Right atrium auricular region (tissue), 2 donors: Measurements from ENCODE around the gene DNAJA4. TPM values are rescaled to one million over a fixed set of nuclear protein-coding genes. Genes with fewer than 3 reads are reported as not detected.

Experiments
- DNase-seq: peaks from one replicate; pipeline ENCODE4 v3.0.0-alpha.2; 2019; ENCODE audit warnings: low spot score
- H3K27ac ChIP-seq, 2 donors: fragments of 200-600 bp; sonication (generic); 1 replicate in 1 of 2; 2 replicates in 1 of 2; pipeline ENCODE4 v1.5.1; 2016 to 2019
- H3K27me3 ChIP-seq, 2 donors: fragments of 200-600 bp; sonication (generic); one replicate each; pipeline versions ENCODE4 v1.5.1 to v1.6.0; 2017 to 2019
- H3K36me3 ChIP-seq: fragments of 200-600 bp; sonication (generic); one replicate; pipeline ENCODE4 v1.5.1; 2016
- H3K4me1 ChIP-seq, 2 donors: fragments of 200-600 bp; sonication (generic); one replicate each; pipeline versions ENCODE4 v1.5.1 to v1.6.0; 2017 to 2019
- H3K4me3 ChIP-seq, 2 donors: fragments of 200-600 bp; sonication (generic); 1 replicate in 1 of 2; 2 replicates in 1 of 2; pipeline ENCODE4 v1.5.1; 2017 to 2019; ENCODE audit warnings: mild to moderate bottlenecking in 1 of 2, moderate library complexity in 1 of 2
- H3K9me3 ChIP-seq, 2 donors: fragments of 200-600 bp; sonication (generic); one replicate each; pipeline ENCODE4 v1.5.1; 2019
- CTCF ChIP-seq, 2 donors: fragments of 200-600 bp; sonication (generic); IDR thresholded peaks; one replicate each; pipeline ENCODE4 v1.5.1; 2019; ENCODE audit warnings: antibody characterized with exemption in 2 of 2
- total RNA-seq, 2 donors: library from RNA; depleted of rRNA; stranded (reverse); fragments of >200 nt; gene quantifications; one replicate each; pipeline ENCODE4 v1.1.0, GENCODE V29; 2016

The DNAJA4 gene
- total RNA-seq, 2 donors from 2014 or later, result 70.0 to 78.0 TPM

GRCh38 chr15:78321041-78321570 is 56.7 kb downstream of the DNAJA4 start:
- Histone ChIP-seq H3K36me3 (no peaks in the 10 kb centered on the region), H3K4me1 (no peaks in the 10 kb centered on the region), H3K27me3 (no peaks in the 10 kb centered on the region), H3K9me3 (no peaks in the 10 kb centered on the region), H3K27ac (no peak overlapping the region), H3K4me3 (no peak overlapping the region)
- no peak for TF ChIP-seq CTCF (IDR thresholded peaks at IDR 0.05)
- DNase-seq, result no peak

GRCh38 chr15:78321786-78322185 is 57.4 kb downstream of the DNAJA4 start:
- no peak for TF ChIP-seq CTCF (IDR thresholded peaks at IDR 0.05)
- no peak for DNase-seq
- Histone ChIP-seq H3K27me3 (no peaks in the 10 kb centered on the region), H3K27ac (no peak overlapping the region), H3K4me3 (no peak overlapping the region), H3K9me3 (no peaks in the 10 kb centered on the region), H3K36me3 (no peaks in the 10 kb centered on the region), H3K4me1 (no peaks in the 10 kb centered on the region)

- DNase-seq, result no peak
- H3K27ac ChIP-seq, result no peak overlapping the region
- no peak for TF ChIP-seq CTCF (IDR thresholded peaks at IDR 0.05)
- no peak overlapping the region for H3K4me3 ChIP-seq
- H3K27me3 ChIP-seq, result no peaks in the 10 kb centered on the region
- H3K4me1 ChIP-seq, result no peaks in the 10 kb centered on the region
- H3K36me3 ChIP-seq, result no peaks in the 10 kb centered on the region
- no peaks in the 10 kb centered on the region for H3K9me3 ChIP-seq
Measured at GRCh38 chr15:78322243-78322642, 57.9 kb downstream of the DNAJA4 start.

- Histone ChIP-seq H3K4me3 (no peak overlapping the region), H3K36me3 (no peaks in the 10 kb centered on the region), H3K9me3 (no peaks in the 10 kb centered on the region), H3K4me1 (no peaks in the 10 kb centered on the region), H3K27ac (no peak overlapping the region), H3K27me3 (no peaks in the 10 kb centered on the region)
- DNase-seq, result no peak
- no peak for TF ChIP-seq CTCF (IDR thresholded peaks at IDR 0.05)
Measured at GRCh38 chr15:78322724-78323521, 58.6 kb downstream of the DNAJA4 start.

- Histone ChIP-seq H3K27me3 (no peaks in the 10 kb centered on the region), H3K4me1 (no peaks in the 10 kb centered on the region), H3K4me3 (no peak overlapping the region), H3K9me3 (no peaks in the 10 kb centered on the region), H3K36me3 (no peaks in the 10 kb centered on the region), H3K27ac (no peak overlapping the region)
- no peak for TF ChIP-seq CTCF (IDR thresholded peaks at IDR 0.05)
- DNase-seq, result no peak
Measured at GRCh38 chr15:78323693-78324092, 59.3 kb downstream of the DNAJA4 start.
